Hepatocyte (in vitro differentiated cells): Measurements from ENCODE around the gene DNLZ. TPM values are rescaled to one million over a fixed set of nuclear protein-coding genes. Genes with fewer than 3 reads are reported as not detected.

Experiments used
- DNase-seq: peaks from one replicate; pipeline ENCODE4 v3.0.0-alpha.2; 2016; ENCODE audit warnings: low spot score
- H2AFZ ChIP-seq: fragments of 200-600 bp; sonication (generic); 2 replicates; pipeline ENCODE4 v1.6.0; 2016; ENCODE audit warnings: antibody characterized with exemption, mild to moderate bottlenecking
- H3K27ac ChIP-seq: fragments of 200-600 bp; sonication (generic); 2 replicates; pipeline ENCODE4 v1.5.1; 2016; ENCODE audit warnings: mild to moderate bottlenecking
- H3K27me3 ChIP-seq: fragments of 200-600 bp; sonication (generic); 2 replicates; pipeline ENCODE4 v1.6.1; 2016
- H3K36me3 ChIP-seq: fragments of 200-600 bp; sonication (generic); replicated peaks from 2 replicates; pipeline ENCODE4 v1.5.1; 2016; ENCODE audit warnings: low read depth; ENCODE audit not compliant: insufficient read depth
- H3K4me1 ChIP-seq: fragments of 200-600 bp; sonication (generic); 2 replicates; pipeline ENCODE4 v1.5.1; 2016; ENCODE audit warnings: mild to moderate bottlenecking, moderate library complexity; ENCODE audit not compliant: insufficient read depth
- H3K4me2 ChIP-seq: fragments of 200-600 bp; sonication (generic); 2 replicates; pipeline ENCODE4 v1.6.0; 2016
- H3K4me3 ChIP-seq: fragments of 200-600 bp; sonication (generic); 2 replicates; pipeline ENCODE4 v1.5.1; 2016; ENCODE audit warnings: mild to moderate bottlenecking
- H3K79me2 ChIP-seq: fragments of 200-600 bp; sonication (generic); 2 replicates; pipeline ENCODE4 v1.6.0; 2017; ENCODE audit warnings: mild to moderate bottlenecking
- H3K9me2 ChIP-seq: fragments of 200-600 bp; sonication (generic); replicated peaks from 2 replicates; pipeline ENCODE4 v1.6.0; 2017; ENCODE audit warnings: mild to moderate bottlenecking; ENCODE audit not compliant: insufficient read depth
- H3K9me3 ChIP-seq: fragments of 200-600 bp; sonication (generic); 2 replicates; pipeline ENCODE4 v1.5.1; 2016; ENCODE audit warnings: low read depth, mild to moderate bottlenecking
- H4K20me1 ChIP-seq: fragments of 200-600 bp; sonication (generic); 2 replicates; pipeline ENCODE4 v1.6.0; 2016; ENCODE audit warnings: mild to moderate bottlenecking; ENCODE audit not compliant: insufficient read depth, poor library complexity, severe bottlenecking
- EZH2 ChIP-seq: fragments of 200-600 bp; sonication (generic); IDR thresholded peaks from 2 replicates; pipeline ENCODE4 v1.6.1; 2016; ENCODE audit warnings: antibody characterized with exemption, mild to moderate bottlenecking, borderline replicate concordance
- EZH2phosphoT487 ChIP-seq: fragments of 200-600 bp; sonication (generic); IDR thresholded peaks from one replicate; pipeline ENCODE4 v1.6.1; 2018; ENCODE audit warnings: antibody characterized with exemption, mild to moderate bottlenecking, low read depth, moderate library complexity; ENCODE audit not compliant: unreplicated experiment, severe bottlenecking
- WGBS: methylation state at CpG from one replicate; pipeline ENCODE4 v1.1.6; 2016; ENCODE audit warnings: low lambda C conversion rate; ENCODE audit errors: missing lambda C conversion rate; 5-methylcytosine and 5-hydroxymethylcytosine counted together
- polyA plus RNA-seq: library from polyadenylated mRNA; unstranded; fragments of >200 nt; fragmentation: Nextera tagmentation; extraction: Ambion mirVana; gene quantifications from 2 replicates; pipeline ENCODE4 v1.2.1, GENCODE V29; 2016
- total RNA-seq: library from RNA; depleted of rRNA; stranded (reverse); fragments of >200 nt; gene quantifications from 2 replicates; pipeline ENCODE4 v1.2.3, GENCODE V29; 2014
- TF ChIP-seq, protein P1 (sequence below): fragments of 200-600 bp; sonication (generic); IDR thresholded peaks from 2 replicates; pipeline ENCODE4 v1.5.1; 2016; ENCODE audit warnings: antibody characterized with exemption, mild to moderate bottlenecking; ENCODE audit not compliant: poor library complexity

Gene DNLZ
- total and polyA plus RNA-seq, 2 experiments from 2014 or later: 21.5 to 24.3 TPM

DNA sequence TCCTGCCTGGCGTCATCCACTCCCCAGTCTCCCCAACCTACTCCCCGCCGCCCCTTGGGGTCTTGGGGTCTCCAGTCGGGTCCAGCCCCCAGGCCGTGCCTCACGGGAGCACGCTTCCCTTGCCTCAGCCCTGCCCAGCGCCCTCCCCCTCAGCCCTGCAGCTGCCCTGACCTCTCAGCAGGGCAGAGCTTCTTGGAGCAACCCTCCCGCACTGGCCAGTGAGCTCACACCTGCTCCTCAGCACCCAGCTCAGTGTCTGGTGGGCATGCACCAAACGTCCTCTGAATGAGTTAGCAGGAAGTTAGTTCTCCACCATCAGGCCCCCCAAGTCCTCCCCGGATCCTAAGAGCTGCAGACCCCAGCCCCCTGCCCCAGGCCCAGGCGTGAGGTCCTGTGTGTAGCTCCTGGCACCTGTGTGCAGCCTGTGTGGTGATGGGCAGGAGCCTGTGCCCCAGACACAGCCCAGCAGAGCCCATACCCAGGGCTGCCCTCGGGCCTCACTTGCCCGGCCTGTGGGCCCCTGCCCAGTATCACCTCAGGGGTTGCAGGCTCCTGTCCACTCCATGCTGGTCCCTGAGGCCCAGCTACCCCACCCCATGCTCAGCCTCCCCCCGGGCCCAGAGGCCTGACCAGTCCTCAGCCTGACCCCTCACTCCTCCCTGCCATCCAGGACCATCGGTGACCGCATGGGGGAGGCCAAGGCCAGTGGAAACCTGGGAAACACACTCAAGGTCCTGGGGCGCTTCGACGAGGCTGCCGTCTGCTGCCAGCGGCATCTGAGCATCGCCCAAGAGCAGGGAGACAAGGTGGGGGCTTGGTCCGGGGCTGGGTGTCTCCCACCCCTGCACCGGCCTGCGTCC is 28.0 kb downstream of the DNLZ start:
- Histone ChIP-seq H3K27ac (no peak overlapping the region), H3K4me1 (no peaks in the 10 kb centered on the region), H3K4me3 (no peak overlapping the region), H2AFZ (no peak overlapping the region), H4K20me1 (peaks cover 18% of the 10 kb centered on the region), H3K36me3 (no peaks in the 10 kb centered on the region), H3K27me3 (no peaks in the 10 kb centered on the region), H3K9me3 (no peaks in the 10 kb centered on the region), H3K4me2 (no peak overlapping the region), H3K9me2 (no peaks in the 10 kb centered on the region), H3K79me2 (peaks cover 25% of the 10 kb centered on the region)
- TF ChIP-seq, protein P1, sequence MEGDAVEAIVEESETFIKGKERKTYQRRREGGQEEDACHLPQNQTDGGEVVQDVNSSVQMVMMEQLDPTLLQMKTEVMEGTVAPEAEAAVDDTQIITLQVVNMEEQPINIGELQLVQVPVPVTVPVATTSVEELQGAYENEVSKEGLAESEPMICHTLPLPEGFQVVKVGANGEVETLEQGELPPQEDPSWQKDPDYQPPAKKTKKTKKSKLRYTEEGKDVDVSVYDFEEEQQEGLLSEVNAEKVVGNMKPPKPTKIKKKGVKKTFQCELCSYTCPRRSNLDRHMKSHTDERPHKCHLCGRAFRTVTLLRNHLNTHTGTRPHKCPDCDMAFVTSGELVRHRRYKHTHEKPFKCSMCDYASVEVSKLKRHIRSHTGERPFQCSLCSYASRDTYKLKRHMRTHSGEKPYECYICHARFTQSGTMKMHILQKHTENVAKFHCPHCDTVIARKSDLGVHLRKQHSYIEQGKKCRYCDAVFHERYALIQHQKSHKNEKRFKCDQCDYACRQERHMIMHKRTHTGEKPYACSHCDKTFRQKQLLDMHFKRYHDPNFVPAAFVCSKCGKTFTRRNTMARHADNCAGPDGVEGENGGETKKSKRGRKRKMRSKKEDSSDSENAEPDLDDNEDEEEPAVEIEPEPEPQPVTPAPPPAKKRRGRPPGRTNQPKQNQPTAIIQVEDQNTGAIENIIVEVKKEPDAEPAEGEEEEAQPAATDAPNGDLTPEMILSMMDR: no peak
- TF ChIP-seq EZH2 (no peak), EZH2phosphoT487 (no peak)
- WGBS: 95% methylated on average over 18 of the region's 26 CpGs
- no peak for DNase-seq

DNA sequence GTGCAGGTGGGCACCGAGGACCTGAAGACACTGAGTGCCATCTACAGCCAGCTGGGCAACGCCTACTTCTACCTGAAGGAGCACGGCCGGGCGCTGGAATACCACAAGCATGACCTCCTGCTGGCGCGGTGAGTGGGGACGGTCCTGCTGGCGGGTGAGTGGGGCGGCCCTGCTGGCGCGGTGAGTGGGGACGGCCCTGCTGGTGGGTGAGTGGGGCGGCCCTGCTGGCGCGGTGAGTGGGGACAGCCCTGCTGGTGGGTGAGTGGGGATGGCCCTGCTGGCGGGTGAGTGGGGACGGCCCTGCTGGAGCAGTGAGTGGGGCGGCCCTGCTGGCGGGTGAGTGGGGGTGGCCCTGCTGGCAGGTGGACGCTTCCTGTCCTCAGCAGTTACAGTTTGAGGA is 29.0 kb downstream of the DNLZ start:
- TF ChIP-seq EZH2: no peak
- no peak for TF ChIP-seq EZH2phosphoT487
- TF ChIP-seq, protein P1: no peak
- no peaks in the 10 kb centered on the region for H3K36me3 ChIP-seq
- no peak overlapping the region for H3K27ac ChIP-seq
- H3K27me3 ChIP-seq: no peaks in the 10 kb centered on the region
- no peaks in the 10 kb centered on the region for H3K4me1 ChIP-seq
- H3K4me3 ChIP-seq: no peak overlapping the region
- DNase-seq: no peak
- H3K4me2 ChIP-seq: no peak overlapping the region
- H4K20me1 ChIP-seq: peaks cover 24% of the 10 kb centered on the region
- H2AFZ ChIP-seq: no peak overlapping the region
- H3K9me2 ChIP-seq: no peaks in the 10 kb centered on the region
- 95% methylated on average over 16 of the region's 21 CpGs for WGBS
- no peaks in the 10 kb centered on the region for H3K9me3 ChIP-seq
- H3K79me2 ChIP-seq: peaks cover 35% of the 10 kb centered on the region

DNA sequence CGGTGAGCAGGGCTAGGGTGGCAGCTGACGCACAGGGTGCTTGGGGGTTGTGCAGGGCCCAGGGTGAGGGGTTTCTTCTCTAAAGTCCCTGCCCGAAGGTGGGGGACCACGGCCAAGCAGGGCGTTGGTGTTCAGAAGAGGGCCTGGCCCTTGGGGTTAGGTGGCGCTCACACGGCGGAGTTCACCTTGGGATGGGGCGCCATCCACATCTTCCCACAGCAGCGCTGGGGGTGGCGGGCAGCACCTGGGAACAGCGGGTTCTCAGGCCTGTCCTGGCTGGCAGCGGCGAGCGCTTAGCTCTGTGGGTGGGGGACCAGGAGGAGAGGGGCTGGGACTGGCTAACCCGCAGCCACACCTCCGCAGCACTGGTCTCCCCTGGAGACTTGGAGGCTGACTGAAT is 30.1 kb downstream of the DNLZ start:
- Histone ChIP-seq H3K9me2 (no peaks in the 10 kb centered on the region), H3K27me3 (no peaks in the 10 kb centered on the region), H3K79me2 (peaks cover 46% of the 10 kb centered on the region), H2AFZ (no peak overlapping the region), H3K36me3 (no peaks in the 10 kb centered on the region), H3K4me3 (no peak overlapping the region), H3K4me1 (peaks cover 10% of the 10 kb centered on the region), H3K4me2 (no peak overlapping the region), H3K27ac (no peak overlapping the region), H4K20me1 (peaks cover 34% of the 10 kb centered on the region), H3K9me3 (no peaks in the 10 kb centered on the region)
- DNase-seq: no peak
- TF ChIP-seq EZH2phosphoT487 (no peak), EZH2 (no peak)
- TF ChIP-seq, protein P1: no peak
- WGBS: 95% methylated on average over 13 of the region's 17 CpGs
